Activated CD4-positive, alpha-beta T cell treated with anti-CD3 and anti-CD28 coated beads for 36 hours (primary cell): ENCODE data around the gene MT2A. TPM values are rescaled to one million over a fixed set of nuclear protein-coding genes. Genes with fewer than 3 reads are reported as not detected.
A peak's percentile ranks its signal among the peaks of the same experiment; 100 is the strongest.

Source experiments
- ATAC-seq: fragments of 200-7000 bp; cut with Tn5 transposase; one replicate; pipeline ENCODE4 v1.10.0; 2021; ENCODE audit warnings: mild to moderate bottlenecking, moderate library complexity
- CTCF ChIA-PET: fragments of 350-600 bp; sonication (Branson Sonifier 250); formaldehyde crosslinking; loops from one replicate; lab custom pipeline; 2021; ENCODE audit warnings: antibody characterized with exemption; lab: Charles Lee
- POLR2A ChIA-PET: fragments of 350-600 bp; sonication (Branson Sonifier 250); formaldehyde crosslinking; loops from one replicate; lab custom pipeline; 2021; ENCODE audit warnings: antibody characterized with exemption, inconsistent platforms; lab: Charles Lee
- DNase-seq: peaks from one replicate; pipeline ENCODE4 v3.0.0-alpha.2; 2020
- H3K27ac Mint-ChIP-seq: one replicate; pipeline ENCODE4 v1.8.0; 2021; ENCODE audit warnings: mixed read lengths
- H3K27me3 Mint-ChIP-seq: one replicate; pipeline ENCODE4 v1.8.0; 2021; ENCODE audit warnings: mixed read lengths
- H3K36me3 Mint-ChIP-seq: one replicate; pipeline ENCODE4 v1.8.0; 2021; ENCODE audit warnings: low read depth, mixed read lengths
- H3K4me1 Mint-ChIP-seq: one replicate; pipeline ENCODE4 v1.8.0; 2021; ENCODE audit warnings: mixed read lengths
- H3K4me3 Mint-ChIP-seq: one replicate; pipeline ENCODE4 v1.8.0; 2021; ENCODE audit warnings: mild to moderate bottlenecking, moderate library complexity, mixed read lengths
- H3K9me3 Mint-ChIP-seq: one replicate; pipeline ENCODE4 v1.8.0; 2021; ENCODE audit warnings: low read depth, mixed read lengths
- intact Hi-C, 2 experiments: fragments of 100-400 bp; cut with DNase I in 1 of 2; cut with micrococcal nuclease in 1 of 2; formaldehyde crosslinking; loops; one replicate each; pipeline versions ENCODE4 v1.14.2 to v1.15.1; 2022 to 2024; cut with DNase I, micrococcal nuclease
- total RNA-seq, 2 experiments: library from RNA; stranded (reverse); gene quantifications; one replicate each; pipeline ENCODE4 v1.2.3, GENCODE V29; 2021

MT2A gene
- total RNA-seq, 2 experiments from 2014 or later, result 114 to 380 TPM

DNA sequence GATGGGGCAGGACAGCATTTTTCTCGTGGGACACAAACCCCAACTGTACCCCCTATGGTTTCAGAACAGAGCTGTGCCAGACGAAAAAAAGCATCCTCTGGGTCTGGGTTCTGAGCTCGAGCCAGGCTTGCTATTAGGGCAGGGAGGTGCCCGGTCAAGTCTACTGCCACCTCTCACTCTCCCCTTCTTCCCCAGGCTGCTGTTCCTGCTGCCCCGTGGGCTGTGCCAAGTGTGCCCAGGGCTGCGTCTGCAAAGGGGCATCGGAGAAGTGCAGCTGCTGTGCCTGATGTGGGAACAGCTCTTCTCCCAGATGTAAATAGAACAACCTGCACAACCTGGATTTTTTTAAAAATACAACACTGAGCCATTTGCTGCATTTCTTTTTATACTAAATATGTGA, 18.3 kb downstream of the MT2A start:
- ChIA-PET POLR2A (interaction anchor here (3.0 kb wide), 1 partner anchor 18 kb away, joined by 31 read pairs; the partner anchor contains the start of gene MT2A), CTCF (interaction anchor here (0.6 to 0.7 kb wide), 2 partner anchors 37 to 283 kb away, joined by 3 to 5 read pairs; no protein-coding TSS in a partner anchor)
- Mint-ChIP-seq H3K9me3 (no peaks in the 10 kb centered on the region), H3K4me3 (peak overlapping the region; percentile 71), H3K36me3 (no peaks in the 10 kb centered on the region), H3K27me3 (peaks cover 37% of the 10 kb centered on the region), H3K27ac (no peak overlapping the region), H3K4me1 (peaks cover 14% of the 10 kb centered on the region)
- no peak for DNase-seq
- ATAC-seq, result no peak
- intact Hi-C loops, result no loop called here

DNA sequence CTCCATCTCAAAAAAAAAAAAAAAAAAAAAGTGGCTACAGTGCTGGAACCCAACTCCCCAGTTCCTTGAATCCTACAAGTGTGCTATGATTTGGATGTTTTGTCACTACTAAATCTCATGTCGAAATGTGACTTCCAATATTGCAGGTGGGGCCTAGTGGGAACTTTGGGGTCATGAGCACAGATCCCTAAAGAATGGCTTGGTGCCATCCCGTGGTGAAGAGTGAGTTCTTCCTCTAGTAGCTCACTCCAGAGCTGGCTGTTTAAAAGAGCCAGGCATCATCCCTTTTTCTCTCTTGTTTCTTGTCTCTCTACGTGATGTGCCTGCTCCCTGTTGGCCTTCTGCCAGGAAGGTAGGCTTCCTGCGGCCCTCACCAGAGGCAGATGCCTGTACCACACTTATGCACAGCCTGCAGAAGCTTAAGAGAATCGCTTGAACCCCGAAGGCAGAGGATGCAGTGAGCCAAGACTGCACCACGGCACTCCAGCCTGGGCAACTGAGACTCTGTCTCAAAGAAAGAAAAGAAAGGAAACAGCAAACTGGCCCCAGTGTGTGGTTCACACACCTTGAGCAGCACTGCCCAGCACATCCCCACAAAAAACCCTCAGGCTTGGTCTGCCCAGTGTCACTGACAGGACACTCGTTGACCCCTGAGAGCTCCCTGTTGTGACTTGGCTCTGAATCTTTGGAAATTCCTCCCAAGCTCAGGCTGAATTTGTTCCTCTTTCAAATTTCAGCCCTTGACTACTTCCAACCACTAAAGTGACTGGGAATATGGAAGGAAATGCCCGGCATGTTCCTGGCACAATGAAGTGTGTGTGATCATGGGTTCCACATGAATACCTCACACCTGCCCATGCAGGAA, 20.3 kb downstream of the MT2A start:
- ChIA-PET POLR2A (no interaction called here), CTCF (interaction anchor here (1.2 kb wide), 1 partner anchor 28 kb away, joined by 3 read pairs; no protein-coding TSS in a partner anchor)
- ATAC-seq (no peak), DNase-seq (no peak)
- Mint-ChIP-seq H3K4me1 (peaks cover 21% of the 10 kb centered on the region), H3K9me3 (no peaks in the 10 kb centered on the region), H3K36me3 (no peaks in the 10 kb centered on the region), H3K4me3 (no peak overlapping the region), H3K27ac (no peak overlapping the region), H3K27me3 (peaks cover 50% of the 10 kb centered on the region)
- intact Hi-C loops, result no loop called here

DNA sequence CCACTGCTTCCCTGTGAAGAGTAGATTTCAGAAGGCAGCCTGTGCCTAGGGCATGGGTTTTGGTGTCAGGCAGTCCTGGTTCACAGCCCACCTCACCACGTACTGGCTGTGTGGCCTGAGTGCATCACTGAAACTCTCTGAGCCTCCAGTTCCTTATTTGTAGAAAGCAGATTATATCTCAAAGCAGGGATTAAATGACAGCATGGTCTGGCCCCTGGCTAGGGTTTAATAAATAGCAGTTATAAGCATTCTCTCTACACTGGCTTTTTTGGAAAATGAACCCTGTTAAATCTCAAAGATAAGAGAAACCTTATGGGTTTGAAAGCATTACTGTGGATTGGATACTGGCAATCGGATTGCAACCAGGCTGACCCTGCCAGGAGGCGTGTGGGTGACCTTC, 21.1 kb downstream of the MT2A start:
- no peak overlapping the region for H3K27ac Mint-ChIP-seq
- intact Hi-C loops, result no loop called here
- H3K27me3 Mint-ChIP-seq, result peaks cover 55% of the 10 kb centered on the region
- peaks cover 21% of the 10 kb centered on the region for H3K4me1 Mint-ChIP-seq
- H3K9me3 Mint-ChIP-seq, result no peaks in the 10 kb centered on the region
- no peak for ATAC-seq
- no peak for DNase-seq
- H3K36me3 Mint-ChIP-seq, result no peaks in the 10 kb centered on the region
- H3K4me3 Mint-ChIP-seq, result no peak overlapping the region
- ChIA-PET POLR2A (no interaction called here), CTCF (interaction anchor here (1.2 to 1.8 kb wide), 4 partner anchors 12 to 32 kb away, joined by 4 to 8 read pairs (median 4); no protein-coding TSS in a partner anchor)

DNA sequence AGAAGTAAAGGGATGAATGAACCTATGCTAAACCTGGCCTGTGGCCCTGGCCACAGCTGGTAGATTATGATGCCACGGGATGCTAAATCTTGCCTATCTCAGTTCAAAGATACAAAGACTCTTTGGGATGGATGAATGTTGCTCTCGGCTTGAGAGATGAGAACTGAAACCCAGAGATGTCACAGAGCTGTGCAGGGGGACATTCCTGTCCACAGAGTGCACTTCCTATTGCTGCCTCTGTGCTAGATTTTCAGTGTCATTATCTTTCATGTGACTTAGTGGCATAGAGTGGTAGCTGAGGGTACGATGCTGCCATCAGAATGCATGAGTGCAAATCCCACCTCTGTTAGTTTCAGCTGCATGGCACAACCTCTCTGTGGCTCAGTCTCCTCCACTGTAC, 21.8 kb downstream of the MT2A start:
- peak; percentile 48 for ATAC-seq
- POLR2A ChIA-PET, result no interaction called here

DNA sequence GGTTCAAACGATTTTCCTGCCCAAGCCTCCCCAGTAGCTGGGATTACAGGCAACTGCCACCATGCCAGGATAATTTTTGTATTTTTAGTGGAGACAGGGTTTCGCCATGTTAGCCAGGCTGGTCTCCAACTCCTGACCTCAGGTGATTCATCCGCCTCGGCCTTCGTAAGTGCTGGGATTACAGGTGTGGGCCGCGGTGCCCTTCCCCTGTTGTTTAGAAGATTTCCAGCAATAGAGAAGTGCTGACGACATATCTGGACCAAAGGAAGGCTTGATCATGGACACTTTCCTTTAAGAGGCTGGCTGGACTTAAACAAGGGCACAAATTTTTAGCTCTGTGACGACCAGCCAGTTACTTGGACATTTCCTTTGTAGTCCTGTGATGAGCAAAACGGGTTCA, 22.8 kb downstream of the MT2A start:
- POLR2A ChIA-PET, result no interaction called here
- CTCF ChIA-PET, result interaction anchor here (0.9 to 1.8 kb wide), 5 partner anchors 10 to 30 kb away, joined by 3 to 8 read pairs (median 3); no protein-coding TSS in a partner anchor
- no peak overlapping the region for H3K27ac Mint-ChIP-seq
- ATAC-seq (no peak), DNase-seq (no peak)
- peaks cover 56% of the 10 kb centered on the region for H3K27me3 Mint-ChIP-seq
- intact Hi-C loops, result no loop called here
- no peaks in the 10 kb centered on the region for H3K36me3 Mint-ChIP-seq
- H3K4me3 Mint-ChIP-seq, result no peak overlapping the region
- no peaks in the 10 kb centered on the region for H3K9me3 Mint-ChIP-seq
- H3K4me1 Mint-ChIP-seq, result peaks cover 20% of the 10 kb centered on the region

More for the DNA sequence above, 21.8 kb downstream of the MT2A start:
- peaks cover 57% of the 10 kb centered on the region for H3K27me3 Mint-ChIP-seq
- intact Hi-C loops, result no loop called here
- H3K9me3 Mint-ChIP-seq, result no peaks in the 10 kb centered on the region
- H3K4me3 Mint-ChIP-seq, result no peak overlapping the region
- H3K4me1 Mint-ChIP-seq, result peaks cover 21% of the 10 kb centered on the region
- H3K27ac Mint-ChIP-seq, result no peak overlapping the region
- DNase-seq, result no peak
- no peaks in the 10 kb centered on the region for H3K36me3 Mint-ChIP-seq
- CTCF ChIA-PET, result interaction anchor here (1.2 to 1.8 kb wide), 4 partner anchors 11 to 31 kb away, joined by 4 to 8 read pairs (median 4); no protein-coding TSS in a partner anchor

DNA sequence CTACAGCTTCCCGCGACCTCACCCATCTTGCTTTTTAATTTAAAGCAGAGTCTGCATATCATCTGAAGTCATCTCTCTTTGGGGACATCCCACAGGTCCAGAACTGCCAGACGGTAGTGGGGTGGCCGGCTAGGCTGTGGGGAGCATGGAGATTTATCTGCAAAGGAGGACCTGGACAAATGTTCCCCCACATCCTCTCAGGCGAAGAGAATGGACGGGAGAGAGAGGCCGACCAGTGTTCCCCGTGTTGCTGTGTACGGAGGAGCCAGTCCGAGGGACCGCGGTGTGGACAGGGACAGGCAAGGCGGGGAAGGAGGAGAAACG, 23.4 kb downstream of the MT2A start:
- H3K27me3 Mint-ChIP-seq, result peaks cover 59% of the 10 kb centered on the region
- H3K36me3 Mint-ChIP-seq, result no peaks in the 10 kb centered on the region
- peaks cover 18% of the 10 kb centered on the region for H3K4me1 Mint-ChIP-seq
- no peaks in the 10 kb centered on the region for H3K9me3 Mint-ChIP-seq
- peak overlapping the region; percentile 37 for H3K4me3 Mint-ChIP-seq
- ATAC-seq, result no peak
- intact Hi-C loops, result no loop called here
- ChIA-PET POLR2A (no interaction called here), CTCF (interaction anchor here (0.9 to 1.2 kb wide), 2 partner anchors 11 to 26 kb away, joined by 3 read pairs; no protein-coding TSS in a partner anchor)
- no peak overlapping the region for H3K27ac Mint-ChIP-seq
- DNase-seq, result no peak

DNA sequence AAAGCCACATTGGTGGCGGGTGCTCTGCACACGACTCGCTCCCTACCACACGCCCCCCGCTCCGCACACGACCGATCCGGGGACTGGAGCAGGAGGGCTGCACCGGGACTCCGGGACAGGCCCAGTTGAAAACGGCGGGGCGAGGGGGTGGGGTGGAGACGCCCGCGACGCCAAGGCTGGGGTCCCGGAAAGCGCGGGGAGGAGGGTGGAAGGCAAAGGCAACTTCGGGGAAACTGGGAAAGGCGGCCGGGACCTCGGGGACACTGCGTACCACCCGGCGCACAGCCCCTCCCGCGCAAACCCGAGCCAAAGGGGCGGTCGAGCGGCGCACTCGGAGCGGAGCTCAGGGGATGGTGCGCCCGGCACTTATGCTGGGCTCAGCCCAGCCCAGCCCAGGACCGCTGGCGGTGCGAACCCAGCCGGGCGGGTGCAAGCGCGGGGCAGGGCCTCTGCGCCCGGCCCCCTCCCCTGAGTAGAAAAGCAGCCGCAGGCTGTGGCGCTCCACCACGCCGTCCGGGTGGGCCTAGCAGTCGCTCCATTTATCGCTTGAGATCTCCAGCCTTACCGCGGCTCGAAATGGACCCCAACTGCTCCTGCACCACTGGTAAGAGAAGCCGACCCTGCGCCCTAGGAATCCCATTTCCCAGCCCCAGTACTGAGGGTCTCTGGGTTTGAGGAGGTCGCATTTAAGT, 23.9 kb downstream of the MT2A start, which contains the start of gene MT1M:
Gene MT1M, plus strand, starts transcription at position 504 of the 692 bp plus-strand sequence. Its CDS starts 73 bp downstream, at position 577.
- Mint-ChIP-seq H3K9me3 (no peaks in the 10 kb centered on the region), H3K27ac (no peak within 1 kb of the TSS), H3K4me3 (peak within 1 kb of the TSS; percentile 52), H3K27me3 (peaks cover 60% of the 10 kb centered on the region), H3K4me1 (peaks cover 18% of the 10 kb centered on the region), H3K36me3 (no peaks in the 10 kb centered on the region)
- no peak for ATAC-seq
- intact Hi-C loops, result no loop called here
- DNase-seq, result peak; percentile 22
- POLR2A ChIA-PET, result no interaction called here
- CTCF ChIA-PET, result interaction anchor here (1.2 kb wide), 1 partner anchor 27 kb away, joined by 3 read pairs; no protein-coding TSS in a partner anchor

DNA sequence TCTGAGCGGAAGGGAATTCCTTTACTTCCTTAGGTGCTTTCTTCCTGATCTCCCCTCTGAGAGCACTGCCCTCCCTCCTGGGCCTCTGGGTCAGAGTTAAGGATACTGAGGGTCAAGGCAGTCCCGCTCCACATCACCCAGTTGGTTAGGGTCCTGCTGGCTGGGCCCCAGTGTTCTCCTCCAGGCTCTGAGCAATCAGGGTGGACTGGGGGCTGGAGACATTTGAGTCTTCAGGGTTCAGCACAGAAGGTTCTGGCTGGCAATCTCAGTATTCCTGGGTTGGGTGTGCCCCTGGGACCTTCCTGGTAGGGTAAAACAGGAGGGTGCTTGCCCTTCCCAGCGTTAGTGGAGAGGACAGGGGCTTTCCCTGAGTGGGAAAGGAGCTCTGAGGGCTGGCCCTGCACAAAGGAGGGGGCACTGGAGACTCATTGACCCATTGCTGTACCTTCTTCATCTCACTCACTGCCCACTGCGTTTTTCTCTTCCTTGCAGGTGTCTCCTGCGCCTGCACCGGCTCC, 24.5 kb downstream of the MT2A start:
- Mint-ChIP-seq H3K4me1 (peaks cover 21% of the 10 kb centered on the region), H3K27me3 (peaks cover 66% of the 10 kb centered on the region), H3K4me3 (peak overlapping the region; percentile 52), H3K27ac (no peak overlapping the region), H3K36me3 (no peaks in the 10 kb centered on the region), H3K9me3 (no peaks in the 10 kb centered on the region)
- intact Hi-C loops, result no loop called here
- CTCF ChIA-PET, result no interaction called here
- POLR2A ChIA-PET, result no interaction called here
- DNase-seq (no peak), ATAC-seq (no peak)

DNA sequence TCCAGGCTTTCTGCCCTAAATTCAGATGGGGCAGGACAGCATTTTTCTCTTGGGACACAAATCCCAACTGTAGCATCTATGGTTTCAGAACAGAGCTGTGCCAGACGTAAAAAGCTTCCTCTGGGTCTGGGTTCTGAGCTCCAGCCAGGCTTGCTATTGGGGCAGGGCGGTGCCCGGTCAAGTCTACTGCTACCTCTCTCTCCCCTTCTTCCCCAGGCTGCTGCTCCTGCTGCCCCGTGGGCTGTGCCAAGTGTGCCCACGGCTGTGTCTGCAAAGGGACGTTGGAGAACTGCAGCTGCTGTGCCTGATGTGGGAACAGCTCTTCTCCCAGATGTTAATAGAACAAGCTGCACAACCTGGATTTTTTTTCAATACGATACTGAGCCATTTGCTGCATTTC, 25.2 kb downstream of the MT2A start:
- Mint-ChIP-seq H3K27me3 (peaks cover 69% of the 10 kb centered on the region), H3K36me3 (no peaks in the 10 kb centered on the region), H3K4me1 (peaks cover 24% of the 10 kb centered on the region), H3K4me3 (no peak overlapping the region), H3K27ac (no peak overlapping the region), H3K9me3 (no peaks in the 10 kb centered on the region)
- intact Hi-C loops, result no loop called here
- POLR2A ChIA-PET, result no interaction called here
- ATAC-seq, result no peak
- CTCF ChIA-PET, result no interaction called here
- DNase-seq, result no peak

DNA sequence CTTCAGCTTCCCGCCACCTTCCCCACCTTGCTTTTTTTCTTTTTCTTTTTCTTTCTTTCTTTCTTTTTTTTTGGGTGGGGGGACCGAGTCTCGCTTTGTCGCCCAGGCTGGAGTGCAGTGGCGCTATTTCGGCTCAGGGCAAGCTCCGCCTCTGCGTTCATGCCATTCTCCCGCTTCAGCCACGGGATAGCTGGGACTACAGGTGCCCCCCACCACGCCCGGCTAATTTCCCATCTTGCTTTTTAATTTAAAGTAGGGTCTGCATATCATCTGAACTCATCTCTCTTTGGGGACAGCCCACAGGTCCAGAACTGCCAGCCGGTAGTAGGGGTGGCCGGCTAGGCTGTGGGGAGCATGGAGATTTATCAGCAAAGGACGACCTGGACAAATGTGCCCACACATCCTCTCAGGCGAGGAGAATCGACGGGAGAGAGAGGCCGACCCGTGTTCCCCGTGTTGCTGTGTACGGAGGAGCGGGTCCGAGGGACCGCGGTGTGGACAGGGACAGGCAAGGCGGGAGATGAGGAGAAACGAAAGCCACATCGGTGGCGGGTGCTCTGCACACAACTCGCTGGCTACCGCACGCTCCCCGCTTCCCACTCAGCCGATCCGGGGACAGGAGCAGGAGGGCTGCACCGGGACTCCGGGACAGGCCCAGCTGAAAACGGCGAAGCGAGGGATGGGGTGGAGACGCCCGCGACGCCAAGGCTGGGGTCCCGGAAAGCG, 26.5 kb downstream of the MT2A start:
- Mint-ChIP-seq H3K36me3 (no peaks in the 10 kb centered on the region), H3K4me3 (peak overlapping the region; percentile 55), H3K27ac (no peak overlapping the region), H3K4me1 (peaks cover 24% of the 10 kb centered on the region), H3K27me3 (peaks cover 80% of the 10 kb centered on the region), H3K9me3 (no peaks in the 10 kb centered on the region)
- ATAC-seq (no peak), DNase-seq (no peak)
- POLR2A ChIA-PET, result interaction anchor here (0.7 kb wide), 1 partner anchor 9 kb away, joined by 4 read pairs; the partner anchor contains the start of gene MT1E
- intact Hi-C loops, result no loop called here
- CTCF ChIA-PET, result interaction anchor here (1.0 kb wide), 1 partner anchor 13 kb away, joined by 3 read pairs; no protein-coding TSS in a partner anchor
